HuH-7 (cell line): ENCODE data around the gene ZBTB20.

Experiments used
- DNase-seq: peaks from one replicate; pipeline ENCODE4 v3.0.0; 2011; ENCODE audit warnings: low spot score

ZBTB20 gene

GRCh38 chr3:114328345-114328744, 818.7 kb downstream of the ZBTB20 start:
- no peak for DNase-seq

- no peak for DNase-seq
These were observed 819.4 kb downstream of the ZBTB20 start for GRCh38 chr3:114327665-114328064.

- DNase-seq = no peak
These were observed 823.4 kb downstream of the ZBTB20 start for GRCh38 chr3:114323546-114324254.

GRCh38 chr3:114320246-114320645, 826.8 kb downstream of the ZBTB20 start:
- no peak for DNase-seq

- peak; percentile 67 for DNase-seq
These were observed 827.6 kb downstream of the ZBTB20 start for GRCh38 chr3:114319453-114319852.

GRCh38 chr3:114318295-114318694, 828.8 kb downstream of the ZBTB20 start:
- DNase-seq = no peak

GRCh38 chr3:114314282-114314681, 832.8 kb downstream of the ZBTB20 start:
- DNase-seq = no peak

GRCh38 chr3:114313426-114313825, 833.7 kb downstream of the ZBTB20 start:
- no peak for DNase-seq

GRCh38 chr3:114310695-114311094, 836.4 kb downstream of the ZBTB20 start:
- no peak for DNase-seq

GRCh38 chr3:114308830-114309229, 838.3 kb downstream of the ZBTB20 start:
- DNase-seq = no peak

- DNase-seq = no peak
These were observed 838.7 kb downstream of the ZBTB20 start for GRCh38 chr3:114308377-114308776.

- DNase-seq = no peak
These were observed 839.3 kb downstream of the ZBTB20 start for GRCh38 chr3:114307832-114308231.

GRCh38 chr3:114307222-114307830, 839.8 kb downstream of the ZBTB20 start:
- no peak for DNase-seq

GRCh38 chr3:114299941-114300624, 847.0 kb downstream of the ZBTB20 start:
- no peak for DNase-seq

- DNase-seq = peak; percentile 89
These were observed 847.7 kb downstream of the ZBTB20 start for GRCh38 chr3:114299421-114299820.

- no peak for DNase-seq
These were observed 851.1 kb downstream of the ZBTB20 start for GRCh38 chr3:114295946-114296345.

GRCh38 chr3:114294940-114295480, 852.1 kb downstream of the ZBTB20 start:
- no peak for DNase-seq

GRCh38 chr3:114293838-114294535, 853.1 kb downstream of the ZBTB20 start, which contains the start of gene TIGIT:
TSS of gene TIGIT (plus strand) at chr3:114294028. CDS start at chr3:114294062, 34 bp downstream.
- DNase-seq = no peak

GRCh38 chr3:114290911-114291901, 855.9 kb downstream of the ZBTB20 start:
- peak; percentile 85 for DNase-seq

- no peak for DNase-seq
These were observed 860.8 kb downstream of the ZBTB20 start for GRCh38 chr3:114286266-114286665.

- DNase-seq = no peak
These were observed 861.3 kb downstream of the ZBTB20 start for GRCh38 chr3:114285648-114286230.
